Fibroblast of lung (primary cell): ENCODE measurements around the gene TLR1. TPM values are rescaled to one million over a fixed set of nuclear protein-coding genes. Genes with fewer than 3 reads are reported as not detected.
A peak's percentile ranks its signal among the peaks of the same experiment; 100 is the strongest.

Source experiments
- DNase-seq, 2 donors: peaks; one replicate each; pipeline versions ENCODE4 v3.0.0 to v3.0.0-alpha.2; 2010; ENCODE audit warnings: low read depth in 2 of 2
- H2AFZ ChIP-seq: 2 replicates; pipeline ENCODE4 v1.5.1; 2012; ENCODE audit warnings: low read length, control low read depth, inconsistent platforms
- H3K27ac ChIP-seq: 2 replicates; pipeline ENCODE4 v1.5.1; 2011; ENCODE audit warnings: low read length, control low read depth; ENCODE audit not compliant: insufficient read depth
- H3K27me3 ChIP-seq: 2 replicates; pipeline ENCODE4 v1.5.1; 2011; ENCODE audit warnings: mild to moderate bottlenecking, low read length; ENCODE audit not compliant: control insufficient read depth, insufficient read depth
- H3K36me3 ChIP-seq: 2 replicates; pipeline ENCODE4 v1.5.1; 2011; ENCODE audit warnings: low read length; ENCODE audit not compliant: control insufficient read depth, insufficient read depth
- H3K4me1 ChIP-seq: 2 replicates; pipeline ENCODE4 v1.5.1; 2011; ENCODE audit warnings: low read length; ENCODE audit not compliant: control insufficient read depth, insufficient read depth; ENCODE audit errors: extremely low read depth
- H3K4me2 ChIP-seq: 2 replicates; pipeline ENCODE4 v1.5.1; 2011; ENCODE audit warnings: low read length, control low read depth; ENCODE audit not compliant: insufficient read depth; ENCODE audit errors: extremely low read depth
- H3K4me3 ChIP-seq, 4 experiments: fragments of 200-600 bp in 1 of 4; sonication (generic) in 1 of 4; replicated peaks in 1 of 4; 2 replicates each; pipeline ENCODE4 v1.5.1; 2011 to 2016; ENCODE audit warnings: low read length in 4 of 4, low read depth in 3 of 4, mild to moderate bottlenecking in 3 of 4, control low read depth in 2 of 4, inconsistent platforms in 1 of 4, mixed read lengths in 1 of 4; ENCODE audit not compliant: insufficient read depth in 1 of 4; ENCODE audit errors: control extremely low read depth in 1 of 4
- H3K79me2 ChIP-seq: 2 replicates; pipeline ENCODE4 v1.5.1; 2012; ENCODE audit warnings: mild to moderate bottlenecking, low read length, inconsistent platforms; ENCODE audit not compliant: control insufficient read depth, insufficient read depth
- H3K9ac ChIP-seq: 2 replicates; pipeline ENCODE4 v1.5.1; 2011; ENCODE audit warnings: mild to moderate bottlenecking, low read length, control low read depth; ENCODE audit not compliant: insufficient read depth
- H3K9me3 ChIP-seq: 2 replicates; pipeline ENCODE4 v1.5.1; 2012; ENCODE audit warnings: low read depth, low read length; ENCODE audit not compliant: control insufficient read depth, insufficient read depth
- H4K20me1 ChIP-seq: 2 replicates; pipeline ENCODE4 v1.5.1; 2011; ENCODE audit warnings: low read length; ENCODE audit not compliant: control insufficient read depth, insufficient read depth; ENCODE audit errors: extremely low read depth
- CTCF ChIP-seq, 2 donors: IDR thresholded peaks in 1 of 2; conservative IDR thresholded peaks in 1 of 2; 1 replicate in 1 of 2; 2 replicates in 1 of 2; pipeline ENCODE4 v1.5.1; 2011 to 2012; ENCODE audit warnings: low read length in 2 of 2, control low read depth in 1 of 2, inconsistent platforms in 1 of 2, low read depth in 1 of 2, mild to moderate bottlenecking in 1 of 2
- EZH2 ChIP-seq: IDR thresholded peaks from 2 replicates; pipeline ENCODE4 v1.5.1; 2012; ENCODE audit warnings: low read length, control low read depth, mild to moderate bottlenecking; ENCODE audit errors: missing control alignments
- polyA plus RNA-seq, 2 donors: library from polyadenylated mRNA; depleted of rRNA in 1 of 2; stranded (reverse) in 1 of 2; unstranded in 1 of 2; fragments of >200 nt; gene quantifications; 2 replicates each; pipeline ENCODE4 v1.2.1, GENCODE V29; 2011 to 2012; ENCODE audit warnings: missing spikeins in 1 of 2
- total RNA-seq: library from RNA; depleted of rRNA; stranded (reverse); fragments of >200 nt; gene quantifications from 2 replicates; pipeline ENCODE4 v1.2.1, GENCODE V29; 2014

The TLR1 gene
- total and polyA plus RNA-seq, 2 donors (not counting 1 experiment from before 2014, with no cell fraction given), result 0.77 to 1.7 TPM

- DNase-seq, result no peak
- Histone ChIP-seq H3K36me3 (no peaks in the 10 kb centered on the region), H4K20me1 (no peaks in the 10 kb centered on the region), H3K79me2 (no peaks in the 10 kb centered on the region), H3K9ac (no peak overlapping the region), H3K9me3 (no peaks in the 10 kb centered on the region), H3K27ac (no peak overlapping the region), H3K4me3 (no peak overlapping the region), H2AFZ (no peak overlapping the region), H3K4me2 (no peak overlapping the region), H3K4me1 (peaks cover 3% of the 10 kb centered on the region), H3K27me3 (no peaks in the 10 kb centered on the region)
- TF ChIP-seq CTCF (conservative IDR thresholded peaks at IDR 0.05 in 1 of 2, IDR thresholded peaks at IDR 0.05 in 1 of 2; ENCODE audit: low read depth in 1 of 2, low read length in 2 of 2) (no peak), EZH2 (no peak)
These were observed 44.8 kb downstream of the TLR1 start for GRCh38 chr4:38759790-38760122.

- no peak for TF ChIP-seq EZH2
- TF ChIP-seq CTCF (conservative IDR thresholded peaks at IDR 0.05 in 1 of 2, IDR thresholded peaks at IDR 0.05 in 1 of 2; ENCODE audit: low read depth in 1 of 2, low read length in 2 of 2), result peak; percentile 51 to 52
- H3K9me3 ChIP-seq, result no peaks in the 10 kb centered on the region
- no peaks in the 10 kb centered on the region for H4K20me1 ChIP-seq
- H3K79me2 ChIP-seq, result no peaks in the 10 kb centered on the region
- H2AFZ ChIP-seq, result no peak overlapping the region
- H3K36me3 ChIP-seq, result no peaks in the 10 kb centered on the region
- no peak overlapping the region for H3K27ac ChIP-seq
- H3K9ac ChIP-seq, result no peak overlapping the region
- no peak overlapping the region for H3K4me3 ChIP-seq
- peaks cover 3% of the 10 kb centered on the region for H3K4me1 ChIP-seq
- H3K4me2 ChIP-seq, result no peak overlapping the region
- peak; percentile 73 to 74 for DNase-seq
- no peaks in the 10 kb centered on the region for H3K27me3 ChIP-seq
These were observed 45.3 kb downstream of the TLR1 start for GRCh38 chr4:38759113-38759789.

GRCh38 chr4:38757945-38758600, 46.5 kb downstream of the TLR1 start:
- no peak for DNase-seq
- TF ChIP-seq CTCF (conservative IDR thresholded peaks at IDR 0.05 in 1 of 2, IDR thresholded peaks at IDR 0.05 in 1 of 2; ENCODE audit: low read depth in 1 of 2, low read length in 2 of 2) (peak in 1 of 2 donors; percentile 11), EZH2 (no peak)
- no peaks in the 10 kb centered on the region for H3K36me3 ChIP-seq
- no peak overlapping the region for H3K4me3 ChIP-seq
- no peak overlapping the region for H3K4me2 ChIP-seq
- no peaks in the 10 kb centered on the region for H3K79me2 ChIP-seq
- no peaks in the 10 kb centered on the region for H3K27me3 ChIP-seq
- H2AFZ ChIP-seq, result no peak overlapping the region
- no peak overlapping the region for H3K9ac ChIP-seq
- H4K20me1 ChIP-seq, result no peaks in the 10 kb centered on the region
- no peaks in the 10 kb centered on the region for H3K9me3 ChIP-seq
- no peak overlapping the region for H3K27ac ChIP-seq
- H3K4me1 ChIP-seq, result peaks cover 12% of the 10 kb centered on the region
